Tibial nerve (tissue), 4 donors: ENCODE results near the gene FAM124B. TPM values are rescaled to one million over a fixed set of nuclear protein-coding genes. Genes with fewer than 3 reads are reported as not detected.

Experiments
- DNase-seq, 2 donors: peaks; one replicate each; pipeline ENCODE4 v3.0.0-alpha.2; 2019; ENCODE audit warnings: low spot score in 2 of 2
- H3K27ac ChIP-seq, 4 donors: fragments of 200-600 bp; sonication (generic) in 3 of 4; one replicate each; pipeline ENCODE4 v1.5.1; 2017 to 2019; ENCODE audit warnings: mild to moderate bottlenecking in 1 of 4
- H3K27me3 ChIP-seq, 2 donors: fragments of 200-600 bp; sonication (generic) in 1 of 2; one replicate each; pipeline versions ENCODE4 v1.5.1 to v1.6.0; 2017 to 2019
- H3K36me3 ChIP-seq, 3 donors: fragments of 200-600 bp; sonication (generic); one replicate each; pipeline ENCODE4 v1.5.1; 2018 to 2019
- H3K4me1 ChIP-seq, 4 donors: fragments of 200-600 bp; sonication (generic) in 3 of 4; one replicate each; pipeline ENCODE4 v1.5.1; 2017 to 2019
- H3K4me3 ChIP-seq, 4 donors: fragments of 200-600 bp; sonication (generic) in 3 of 4; one replicate each; pipeline ENCODE4 v1.5.1; 2017 to 2019; ENCODE audit warnings: mild to moderate bottlenecking in 1 of 4, moderate library complexity in 1 of 4
- H3K9me3 ChIP-seq, 4 donors: fragments of 200-600 bp; sonication (generic) in 3 of 4; one replicate each; pipeline ENCODE4 v1.5.1; 2017 to 2019
- CTCF ChIP-seq, 5 experiments: fragments of 200-600 bp in 3 of 5; fragments of 450-650 bp in 2 of 5; sonication (generic) in 3 of 5; IDR thresholded peaks; one replicate each; pipeline ENCODE4 v1.5.1; 2016 to 2019; ENCODE audit warnings: antibody characterized with exemption in 5 of 5, mild to moderate bottlenecking in 3 of 5, moderate library complexity in 2 of 5
- EP300 ChIP-seq, 2 donors: sonication (generic); formaldehyde crosslinking; IDR thresholded peaks; one replicate each; pipeline ENCODE4 v1.6.1; 2017; ENCODE audit warnings: antibody characterized with exemption in 2 of 2, mild to moderate bottlenecking in 1 of 2
- POLR2A ChIP-seq, 2 donors: fragments of 450-650 bp; IDR thresholded peaks; one replicate each; pipeline ENCODE4 v1.6.1; 2017; ENCODE audit warnings: antibody characterized with exemption in 2 of 2, mild to moderate bottlenecking in 2 of 2, moderate library complexity in 2 of 2
- WGBS, 2 donors: methylation state at CpG; one replicate each; pipeline ENCODE4 v1.1.5; 2018; 5-methylcytosine and 5-hydroxymethylcytosine counted together
- total RNA-seq, 4 donors: library from RNA; depleted of rRNA; stranded (reverse); fragments of >200 nt; gene quantifications; one replicate each; pipeline ENCODE4 v1.1.0, GENCODE V29; 2016

The FAM124B gene
- total RNA-seq, 4 donors from 2014 or later = 0.84 to 12.3 (median 5.9) TPM

GRCh38 chr2:224354632-224355211 is 47.2 kb downstream of the FAM124B start:
- no peak overlapping the region for H3K4me3 ChIP-seq
- 59% methylated on average over 13 of the region's 13 CpGs for WGBS, 2 donors
- H3K27me3 ChIP-seq = no peaks in the 10 kb centered on the region
- H3K9me3 ChIP-seq = no peaks in the 10 kb centered on the region
- TF ChIP-seq CTCF (IDR thresholded peaks at IDR 0.05) (no peak), POLR2A (IDR thresholded peaks at IDR 0.05) (no peak), EP300 (IDR thresholded peaks at IDR 0.05) (no peak)
- H3K36me3 ChIP-seq = no peaks in the 10 kb centered on the region
- peaks cover 0 to 11% (median 0%) of the 10 kb centered on the region in 4 donors for H3K4me1 ChIP-seq
- H3K27ac ChIP-seq = no peak overlapping the region
- no peak for DNase-seq

- peaks cover 0 to 11% (median 0%) of the 10 kb centered on the region in 4 donors for H3K4me1 ChIP-seq
- WGBS, 2 donors = 94 to 96% methylated on average over 1 of the region's 1 CpG
- H3K36me3 ChIP-seq = no peaks in the 10 kb centered on the region
- H3K4me3 ChIP-seq = no peak overlapping the region
- no peak overlapping the region for H3K27ac ChIP-seq
- TF ChIP-seq EP300 (IDR thresholded peaks at IDR 0.05) (no peak), CTCF (IDR thresholded peaks at IDR 0.05) (no peak), POLR2A (IDR thresholded peaks at IDR 0.05) (no peak)
- no peak for DNase-seq
- H3K9me3 ChIP-seq = no peaks in the 10 kb centered on the region
- no peaks in the 10 kb centered on the region for H3K27me3 ChIP-seq
Measured at GRCh38 chr2:224350703-224351102, 51.2 kb downstream of the FAM124B start.

- DNase-seq = no peak
- Histone ChIP-seq H3K27ac (no peak overlapping the region), H3K9me3 (no peaks in the 10 kb centered on the region), H3K27me3 (no peaks in the 10 kb centered on the region), H3K4me3 (no peak overlapping the region), H3K36me3 (no peaks in the 10 kb centered on the region), H3K4me1 (peaks cover 0 to 1% (median 0%) of the 10 kb centered on the region in 4 donors)
- TF ChIP-seq EP300 (IDR thresholded peaks at IDR 0.05) = no peak
Measured at GRCh38 chr2:224349396-224349795, 52.5 kb downstream of the FAM124B start.

GRCh38 chr2:224347176-224348051 is 54.5 kb downstream of the FAM124B start:
- Histone ChIP-seq H3K36me3 (no peaks in the 10 kb centered on the region), H3K4me1 (no peaks in the 10 kb centered on the region), H3K27ac (no peak overlapping the region), H3K9me3 (no peaks in the 10 kb centered on the region), H3K27me3 (no peaks in the 10 kb centered on the region), H3K4me3 (no peak overlapping the region)
- 60 to 68% methylated on average over 4 of the region's 4 CpGs for WGBS, 2 donors
- no peak for TF ChIP-seq EP300 (IDR thresholded peaks at IDR 0.05)
- TF ChIP-seq POLR2A (IDR thresholded peaks at IDR 0.05) = no peak
- TF ChIP-seq CTCF (IDR thresholded peaks at IDR 0.05) = no peak
- DNase-seq = no peak

- no peak for TF ChIP-seq EP300 (IDR thresholded peaks at IDR 0.05)
- TF ChIP-seq POLR2A (IDR thresholded peaks at IDR 0.05) = no peak
- no peak for TF ChIP-seq CTCF (IDR thresholded peaks at IDR 0.05)
- no peak for DNase-seq
- WGBS, 2 donors = 85 to 100% methylated on average over 2 of the region's 2 CpGs
- H3K4me1 ChIP-seq = no peaks in the 10 kb centered on the region
- H3K9me3 ChIP-seq = no peaks in the 10 kb centered on the region
- no peaks in the 10 kb centered on the region for H3K36me3 ChIP-seq
- H3K27ac ChIP-seq = no peak overlapping the region
- no peak overlapping the region for H3K4me3 ChIP-seq
- no peaks in the 10 kb centered on the region for H3K27me3 ChIP-seq
Measured at GRCh38 chr2:224345492-224345891, 56.4 kb downstream of the FAM124B start.
